Glomerular visceral epithelial cell (primary cell): ENCODE data around the gene SEMA4A.
"Not testable (repeated sequence)": the region's sequence is repeated elsewhere in the genome, so short reads cannot be mapped to it uniquely, and the experiment has no call there.

Source experiments
- DNase-seq: peaks from one replicate; pipeline ENCODE4 v3.0.0-alpha.2; 2016; ENCODE audit errors: extremely low spot score

Gene SEMA4A

DNA sequence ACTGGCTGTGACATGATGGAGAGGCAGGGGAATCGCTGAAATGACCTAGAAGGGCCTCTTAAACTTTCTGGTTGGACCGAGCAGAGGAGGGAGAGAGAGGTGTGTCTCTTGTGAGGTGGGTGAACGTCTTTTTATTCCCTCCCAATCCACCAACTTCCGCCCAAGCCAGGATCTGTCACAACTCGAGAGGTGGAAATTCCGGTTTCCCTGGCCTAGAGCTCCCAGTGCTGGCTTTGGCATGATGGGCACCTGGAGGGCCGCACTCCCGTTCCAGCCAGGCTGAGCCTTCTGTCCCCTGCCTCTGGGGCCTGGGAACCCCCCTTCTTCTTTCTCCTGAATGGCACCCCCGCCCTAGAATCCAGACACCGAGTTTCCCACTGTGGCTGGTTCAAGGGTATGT lies at the start of gene SEMA4A:
Gene SEMA4A (plus strand): TSS at position 224 of the 400 bp plus-strand sequence. CDS start 994 bp downstream, outside the sequence.
- no peak for DNase-seq

DNA sequence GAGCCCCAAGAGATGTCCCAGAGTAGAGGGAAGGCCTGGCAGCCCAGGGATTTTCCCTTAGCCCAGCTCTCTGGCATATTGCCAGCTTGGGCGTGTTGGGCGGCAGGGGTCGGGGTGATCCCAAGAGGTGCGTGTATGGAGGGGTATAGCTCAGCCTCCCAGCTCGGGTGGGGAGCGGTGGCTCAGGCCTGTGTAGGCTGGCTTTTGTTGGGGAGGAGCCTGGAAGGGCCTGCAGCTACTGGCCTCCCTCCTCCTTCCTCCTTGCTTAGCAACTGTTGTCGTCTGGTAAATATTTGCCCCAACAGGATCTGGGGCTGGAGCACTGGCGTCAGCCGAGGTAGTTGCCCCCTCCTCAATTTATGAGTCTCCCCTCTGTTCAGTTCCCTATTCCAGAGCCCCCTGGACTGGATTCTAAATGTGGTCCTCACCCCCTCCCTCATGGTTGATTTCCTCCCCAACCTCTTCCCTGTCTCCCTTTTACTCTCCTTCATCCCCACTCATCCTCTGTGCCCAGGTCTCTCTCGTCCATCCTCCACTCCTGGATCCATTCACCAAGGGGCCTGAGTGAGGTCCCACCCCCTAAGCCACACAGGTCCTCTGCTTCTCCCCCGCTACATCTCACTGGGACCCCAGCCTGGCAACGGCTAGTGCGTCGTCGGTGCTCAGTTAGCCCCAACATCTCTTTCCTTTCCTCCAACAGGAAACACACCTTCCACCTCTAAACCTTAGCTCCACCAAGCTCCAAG lies 49.1 kb upstream of the SEMA4A start:
- DNase-seq = peak; percentile 78

DNA sequence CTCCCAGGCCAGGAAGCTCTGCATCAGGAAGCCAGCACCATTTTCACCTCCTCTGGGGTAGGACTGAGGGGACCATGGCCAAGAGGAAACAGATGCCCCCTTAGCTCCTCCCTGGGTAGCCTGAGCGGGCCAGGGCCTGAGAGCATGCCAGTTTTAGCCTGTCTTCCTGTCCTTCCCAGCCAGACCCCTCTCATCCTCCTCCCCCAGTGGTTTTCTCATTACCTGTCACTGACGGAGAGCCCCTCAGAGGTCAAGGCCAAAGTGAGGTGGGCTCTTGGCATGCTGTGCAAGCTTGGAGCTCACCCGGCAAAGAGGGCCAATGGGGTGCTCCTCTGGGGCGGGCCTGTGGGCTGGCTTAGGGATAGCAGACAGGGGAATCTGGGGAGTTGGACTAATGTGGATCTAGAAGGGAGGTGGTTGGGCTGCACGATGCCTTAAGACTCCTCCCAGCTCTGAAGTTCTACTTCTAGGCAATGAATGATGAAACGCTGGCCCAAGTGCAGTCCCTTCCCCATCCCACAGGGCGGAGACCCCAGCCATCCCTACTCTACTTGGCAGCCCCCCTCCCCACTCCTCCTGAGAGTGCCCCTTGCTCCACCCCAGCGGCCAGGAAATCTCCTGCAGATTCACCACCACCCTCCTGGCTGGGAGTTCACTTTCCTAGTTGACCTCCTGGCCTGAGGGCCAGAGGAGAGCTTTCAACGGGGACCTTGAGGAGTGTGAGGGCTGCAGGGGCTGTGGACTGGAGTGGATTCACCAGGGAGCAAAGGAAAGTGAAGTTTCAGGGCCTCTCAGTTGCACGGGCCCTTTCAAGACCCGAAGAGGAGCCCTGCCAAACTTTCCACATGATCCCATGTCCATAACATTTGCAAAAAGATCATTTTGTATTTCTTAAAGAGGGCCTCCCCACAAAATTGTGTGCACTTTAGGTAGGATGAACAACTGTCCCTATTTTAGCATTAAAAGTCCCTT lies 48.2 kb upstream of the SEMA4A start:
- no peak for DNase-seq

DNA sequence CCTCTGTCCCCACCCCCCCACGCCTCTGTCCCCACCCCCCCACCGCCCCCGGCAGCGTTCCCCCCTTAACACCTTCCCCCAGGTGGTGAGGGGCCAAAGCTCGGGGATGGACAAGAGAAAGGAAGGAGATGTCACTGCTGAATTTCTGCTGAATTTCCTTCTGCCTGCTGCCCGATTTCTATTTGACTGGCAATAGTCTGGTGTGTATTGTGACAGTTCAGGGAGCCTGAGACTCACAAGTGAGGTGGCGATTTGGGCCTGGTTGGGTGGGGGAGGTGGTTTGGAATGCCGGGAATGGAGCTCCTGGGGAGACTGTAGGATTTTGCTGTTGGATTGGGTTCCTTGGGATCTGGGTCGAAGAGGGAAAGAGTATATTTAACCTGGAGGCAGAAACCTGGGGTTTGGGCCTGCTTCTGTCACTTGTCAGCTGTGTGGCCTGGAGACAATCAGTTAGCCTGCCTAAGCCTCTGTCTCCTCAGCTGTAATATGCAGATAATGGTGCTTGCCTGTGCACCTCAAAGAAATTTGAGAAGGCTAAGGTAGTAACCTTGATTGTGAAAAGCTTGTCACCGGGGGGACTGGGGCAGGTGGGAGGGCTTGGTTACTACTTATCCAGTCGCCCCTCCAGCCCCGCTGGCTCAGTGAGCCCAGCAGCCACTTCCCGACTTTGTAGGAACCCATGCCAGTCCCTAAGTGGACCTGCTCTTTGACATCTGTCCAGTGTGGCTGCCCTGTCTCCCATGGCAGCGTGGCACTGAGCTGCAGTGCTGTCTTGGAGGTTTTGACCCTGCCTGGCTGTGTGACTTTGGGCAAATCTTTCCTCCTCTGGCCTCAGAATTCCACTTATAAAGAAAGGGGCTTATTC lies 46.5 kb upstream of the SEMA4A start:
- DNase-seq = no peak

DNA sequence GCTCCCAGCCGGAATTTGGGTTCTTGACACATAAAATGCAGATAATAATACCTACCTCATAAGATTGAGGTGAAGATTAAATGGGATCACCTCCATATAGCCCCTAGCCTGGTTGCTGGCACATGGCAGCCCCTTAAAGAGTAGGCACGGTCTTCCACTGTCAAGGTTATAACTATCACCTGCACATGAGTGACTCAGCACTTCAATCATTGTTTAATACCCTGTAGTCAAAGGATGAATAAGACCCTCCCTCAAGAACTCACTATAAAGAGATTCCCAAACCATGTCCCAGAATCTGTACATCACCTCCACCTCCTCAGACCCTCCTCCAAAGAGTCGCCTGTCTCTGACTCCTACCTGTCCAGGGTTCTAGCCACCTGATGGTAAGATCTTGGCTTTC lies 45.3 kb upstream of the SEMA4A start:
- DNase-seq = no peak

DNA sequence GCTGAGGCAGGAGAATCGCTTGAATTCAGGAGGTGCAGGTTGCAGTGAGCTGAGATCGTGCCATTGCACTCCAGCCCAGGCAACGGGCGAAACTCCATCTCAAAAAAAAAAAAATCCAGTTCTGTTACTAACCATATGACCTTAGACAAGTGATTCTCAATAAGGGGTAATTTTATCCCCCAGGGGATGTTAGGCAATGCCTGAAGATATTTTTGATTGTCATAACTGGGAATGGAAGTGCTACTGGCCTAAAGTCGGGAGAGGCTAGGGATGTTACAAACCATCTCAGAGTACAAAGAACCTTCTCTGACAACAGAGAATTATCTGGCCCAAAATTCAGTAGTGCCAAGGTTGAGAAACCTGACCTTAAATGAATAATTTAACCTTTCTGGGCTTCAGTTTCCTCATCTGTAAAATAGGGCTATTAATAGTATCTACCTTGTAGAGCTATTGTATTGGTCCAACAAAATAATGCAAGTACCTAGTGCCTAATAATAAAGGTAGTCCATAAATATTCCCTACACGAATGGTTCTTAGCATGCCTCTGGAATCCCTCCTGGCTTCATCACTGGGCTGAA lies 44.6 kb upstream of the SEMA4A start:
- DNase-seq = no peak

DNA sequence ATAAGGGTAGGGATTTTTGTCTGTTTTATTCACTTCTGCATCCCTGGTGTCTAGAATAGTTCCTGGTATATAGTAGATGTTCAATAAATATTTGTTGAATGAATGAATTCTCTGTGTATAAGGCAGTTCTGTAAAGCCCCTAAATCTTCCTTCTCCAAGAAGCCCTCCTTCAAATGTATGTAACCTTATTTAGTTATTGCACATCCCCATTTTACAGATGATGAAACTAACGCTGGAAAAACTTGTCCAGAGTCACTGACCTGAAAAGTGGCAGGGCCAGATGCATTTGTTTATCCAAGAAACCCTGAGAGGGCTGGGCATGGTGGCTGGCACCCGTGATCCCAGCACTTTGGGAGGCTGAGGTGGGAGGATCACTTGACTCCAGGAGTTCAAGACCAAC lies 43.1 kb upstream of the SEMA4A start:
- no peak for DNase-seq

DNA sequence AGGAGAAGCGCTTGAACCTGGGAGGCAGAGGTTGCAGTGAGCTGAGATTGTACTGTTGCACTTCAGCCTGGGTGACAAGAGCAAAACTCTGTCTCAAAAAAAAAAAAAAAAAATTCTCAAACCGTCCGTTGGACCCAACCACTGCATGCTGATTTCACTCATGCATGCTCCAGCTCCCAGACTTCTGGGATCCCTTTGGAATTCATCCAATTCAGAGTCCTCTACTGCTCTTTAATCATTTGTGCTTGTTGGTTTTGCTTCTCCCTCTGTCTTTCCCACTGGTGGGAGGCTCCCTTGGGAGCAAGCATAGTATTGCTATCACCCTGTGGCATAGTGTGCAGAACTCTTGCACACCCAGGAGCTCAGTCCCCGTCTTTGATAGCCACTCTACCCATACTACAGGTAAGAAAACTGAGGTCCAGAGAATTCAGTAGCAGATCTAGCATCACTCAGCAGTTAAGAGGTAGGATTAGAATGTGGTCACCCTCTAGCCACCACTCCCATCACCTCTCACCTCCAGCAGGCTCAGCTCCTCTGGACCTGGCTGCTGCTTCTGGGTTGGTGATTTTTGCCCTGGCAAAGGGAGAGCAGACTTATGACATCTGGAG lies 41.9 kb upstream of the SEMA4A start:
- peak; percentile 65 for DNase-seq

DNA sequence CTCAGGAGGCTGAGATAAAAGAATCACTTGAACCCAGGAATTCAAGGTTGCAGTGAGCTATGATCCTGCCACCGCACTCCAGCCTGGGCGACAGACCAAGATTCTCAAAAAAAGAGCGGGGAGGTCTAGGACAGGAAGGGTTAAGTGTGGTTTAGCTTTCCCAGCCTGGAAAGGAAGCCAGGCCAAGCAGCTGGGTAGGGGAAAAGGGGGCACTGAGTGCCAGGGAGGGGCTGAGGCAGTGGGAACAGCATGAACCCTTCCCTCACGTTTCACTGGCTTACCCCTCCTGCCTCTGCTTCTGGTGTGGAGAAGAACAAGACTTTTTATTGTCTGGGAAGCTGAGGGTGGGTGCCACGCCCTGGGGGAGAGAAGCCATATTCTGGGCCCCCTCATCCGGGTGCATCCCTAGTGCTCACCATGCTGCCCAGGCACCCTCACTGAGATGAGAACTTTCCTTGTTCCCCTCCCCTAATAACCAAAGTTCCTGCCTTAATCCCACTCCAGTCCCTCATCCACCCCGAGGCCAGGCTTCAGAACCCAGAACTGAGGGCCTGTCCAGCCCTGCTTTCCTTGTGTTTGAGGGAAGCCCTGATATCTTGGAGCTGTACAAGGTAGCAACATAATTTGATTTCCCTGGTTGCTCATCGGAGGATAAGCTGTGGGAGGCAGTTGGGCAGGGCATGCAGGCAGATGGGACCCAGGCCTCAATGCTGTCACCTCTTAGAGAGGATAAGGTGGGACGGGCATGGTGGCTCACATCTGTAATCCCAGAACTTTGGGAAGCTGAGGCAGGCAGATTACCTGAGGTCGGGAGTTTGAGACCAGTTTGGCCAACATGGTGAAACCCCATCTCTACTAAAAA lies 40.9 kb upstream of the SEMA4A start:
- no peak for DNase-seq

DNA sequence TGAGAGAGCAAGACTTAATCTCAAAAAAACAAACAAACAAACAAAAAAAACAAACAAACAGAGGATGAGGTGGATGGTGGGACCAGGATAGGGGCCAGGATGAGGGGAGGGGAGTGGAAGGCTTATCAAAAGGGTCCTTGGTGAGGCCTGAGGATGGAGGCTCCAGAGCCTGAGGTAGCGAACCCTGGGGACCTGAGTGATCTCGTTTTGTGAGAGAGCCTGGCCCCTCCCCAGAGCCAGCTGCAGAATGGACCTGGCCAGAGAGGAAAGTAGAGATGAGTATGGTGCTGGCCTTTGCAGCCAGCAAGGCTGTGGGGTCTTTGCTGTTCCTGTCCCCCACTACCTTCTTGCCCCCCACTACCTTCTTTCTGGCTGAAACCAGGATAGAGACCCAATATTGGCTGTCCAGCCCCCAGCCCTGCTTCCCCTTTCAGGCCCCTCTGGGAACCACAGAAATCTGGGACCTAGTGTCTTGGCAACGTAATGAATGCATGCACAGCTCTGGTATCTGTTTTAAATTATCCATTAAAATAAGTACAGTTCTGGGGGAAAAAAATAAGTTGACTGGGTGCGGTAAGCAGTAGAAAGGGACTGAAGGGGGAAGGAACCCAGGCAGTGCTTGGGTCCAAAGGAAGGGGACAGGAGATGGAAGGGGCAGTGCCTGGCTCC lies 40.0 kb upstream of the SEMA4A start:
- DNase-seq = no peak

DNA sequence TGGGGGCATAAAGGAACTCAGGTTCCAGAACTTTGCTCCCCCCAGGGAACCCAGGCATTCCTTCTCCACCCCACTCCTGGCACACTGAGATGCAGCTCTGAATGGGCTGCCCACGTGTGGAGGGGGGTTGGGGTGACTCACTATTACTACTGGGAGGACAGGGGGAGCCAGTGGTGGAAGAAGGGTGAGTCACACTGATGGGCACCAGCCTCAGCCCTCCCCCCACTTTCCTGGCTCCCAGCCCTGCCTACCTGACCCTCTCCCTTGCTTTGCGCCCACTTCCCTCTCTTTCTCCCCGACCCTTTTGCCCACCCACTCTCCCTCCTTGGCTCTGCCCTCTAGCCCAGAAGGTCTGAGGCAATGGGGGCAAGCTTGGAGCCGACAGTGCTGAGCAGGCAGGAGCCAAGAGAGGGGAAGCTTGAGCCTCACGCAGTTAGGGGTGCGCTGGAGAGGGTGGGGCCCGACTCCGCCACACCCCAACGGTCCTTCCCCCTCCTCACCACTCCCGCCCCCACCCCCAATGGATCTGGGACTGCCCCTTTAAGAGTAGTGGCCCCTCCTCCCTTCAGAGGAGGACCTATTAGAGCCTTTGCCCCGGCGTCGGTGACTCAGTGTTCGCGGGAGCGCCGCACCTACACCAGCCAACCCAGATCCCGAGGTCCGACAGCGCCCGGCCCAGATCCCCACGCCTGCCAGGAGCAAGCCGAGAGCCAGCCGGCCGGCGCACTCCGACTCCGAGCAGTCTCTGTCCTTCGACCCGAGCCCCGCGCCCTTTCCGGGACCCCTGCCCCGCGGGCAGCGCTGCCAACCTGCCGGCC lies 39.1 kb upstream of the SEMA4A start, which contains the start of gene LMNA:
Gene LMNA (plus strand): TSS at position 611 of the 818 bp plus-strand sequence. CDS start 208 bp downstream, outside the sequence.
- DNase-seq = peak; percentile 98

DNA sequence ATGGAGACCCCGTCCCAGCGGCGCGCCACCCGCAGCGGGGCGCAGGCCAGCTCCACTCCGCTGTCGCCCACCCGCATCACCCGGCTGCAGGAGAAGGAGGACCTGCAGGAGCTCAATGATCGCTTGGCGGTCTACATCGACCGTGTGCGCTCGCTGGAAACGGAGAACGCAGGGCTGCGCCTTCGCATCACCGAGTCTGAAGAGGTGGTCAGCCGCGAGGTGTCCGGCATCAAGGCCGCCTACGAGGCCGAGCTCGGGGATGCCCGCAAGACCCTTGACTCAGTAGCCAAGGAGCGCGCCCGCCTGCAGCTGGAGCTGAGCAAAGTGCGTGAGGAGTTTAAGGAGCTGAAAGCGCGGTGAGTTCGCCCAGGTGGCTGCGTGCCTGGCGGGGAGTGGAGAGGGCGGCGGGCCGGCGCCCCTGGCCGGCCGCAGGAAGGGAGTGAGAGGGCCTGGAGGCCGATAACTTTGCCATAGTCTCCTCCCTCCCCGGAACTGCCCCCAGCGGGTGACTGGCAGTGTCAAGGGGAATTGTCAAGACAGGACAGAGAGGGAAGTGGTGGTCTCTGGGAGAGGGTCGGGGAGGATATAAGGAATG lies 38.4 kb upstream of the SEMA4A start:
- no peak for DNase-seq

DNA sequence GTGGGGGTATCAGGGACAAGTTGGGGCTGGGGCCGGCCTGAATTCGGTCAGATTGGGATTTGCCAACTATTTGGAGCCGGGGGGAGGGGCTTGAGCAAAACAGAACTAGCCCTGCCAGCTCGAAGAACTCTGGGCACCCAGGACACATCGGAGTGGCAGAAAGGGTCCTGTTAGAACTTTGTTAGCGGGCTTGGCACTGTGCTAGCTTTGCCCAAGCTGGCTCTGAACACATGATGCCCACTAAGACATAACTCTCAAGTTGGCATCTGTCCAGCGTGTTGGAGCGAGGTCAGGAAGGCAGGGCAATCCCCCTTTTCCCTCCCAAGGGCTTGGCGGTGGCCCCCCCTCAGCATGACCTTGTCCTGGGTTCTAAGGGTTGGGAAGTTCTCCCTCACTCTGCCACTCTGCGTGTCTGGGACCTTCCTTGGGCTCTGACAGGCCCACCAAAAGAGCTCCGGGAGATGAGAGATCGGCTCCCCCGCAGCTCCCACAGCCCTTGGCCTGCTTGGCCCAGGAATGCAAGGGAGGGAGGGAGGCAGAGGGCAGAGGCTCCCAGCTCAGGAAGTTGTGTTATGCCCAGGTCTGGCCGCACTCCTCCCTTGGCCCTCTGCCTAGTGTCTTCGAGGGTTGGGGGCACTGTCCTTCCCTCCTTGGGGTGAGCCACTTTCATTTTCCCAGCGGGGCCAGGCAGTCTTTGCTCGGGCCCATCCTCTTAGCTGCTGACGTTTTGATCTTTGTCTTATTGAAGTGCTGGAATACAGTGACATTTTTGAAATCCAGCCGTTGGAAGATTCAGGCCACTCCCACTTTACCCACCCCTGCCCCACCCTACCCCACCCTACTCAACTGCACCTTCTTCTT lies 37.6 kb upstream of the SEMA4A start:
- DNase-seq = peak; percentile 83

DNA sequence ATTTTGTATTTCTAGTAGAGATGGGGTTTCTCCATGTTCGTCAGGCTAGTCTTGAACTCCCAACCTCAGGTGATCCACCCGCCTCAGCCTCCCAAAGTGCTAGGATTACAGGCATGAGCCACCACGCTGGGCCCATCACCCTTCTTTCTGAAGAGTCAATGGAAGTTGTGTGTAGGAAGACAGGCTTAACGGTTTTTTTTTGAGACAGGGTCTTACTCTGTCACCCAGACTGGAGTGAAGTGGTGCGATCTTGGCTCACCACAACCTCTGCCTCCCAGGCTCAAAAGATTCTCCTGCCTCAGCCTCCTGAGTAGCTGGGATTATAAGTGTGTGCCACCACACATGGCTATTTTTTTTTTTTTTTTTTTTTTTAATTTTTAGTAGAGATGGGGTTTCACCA lies 36.7 kb upstream of the SEMA4A start:
- not testable (repeated sequence) for DNase-seq

DNA sequence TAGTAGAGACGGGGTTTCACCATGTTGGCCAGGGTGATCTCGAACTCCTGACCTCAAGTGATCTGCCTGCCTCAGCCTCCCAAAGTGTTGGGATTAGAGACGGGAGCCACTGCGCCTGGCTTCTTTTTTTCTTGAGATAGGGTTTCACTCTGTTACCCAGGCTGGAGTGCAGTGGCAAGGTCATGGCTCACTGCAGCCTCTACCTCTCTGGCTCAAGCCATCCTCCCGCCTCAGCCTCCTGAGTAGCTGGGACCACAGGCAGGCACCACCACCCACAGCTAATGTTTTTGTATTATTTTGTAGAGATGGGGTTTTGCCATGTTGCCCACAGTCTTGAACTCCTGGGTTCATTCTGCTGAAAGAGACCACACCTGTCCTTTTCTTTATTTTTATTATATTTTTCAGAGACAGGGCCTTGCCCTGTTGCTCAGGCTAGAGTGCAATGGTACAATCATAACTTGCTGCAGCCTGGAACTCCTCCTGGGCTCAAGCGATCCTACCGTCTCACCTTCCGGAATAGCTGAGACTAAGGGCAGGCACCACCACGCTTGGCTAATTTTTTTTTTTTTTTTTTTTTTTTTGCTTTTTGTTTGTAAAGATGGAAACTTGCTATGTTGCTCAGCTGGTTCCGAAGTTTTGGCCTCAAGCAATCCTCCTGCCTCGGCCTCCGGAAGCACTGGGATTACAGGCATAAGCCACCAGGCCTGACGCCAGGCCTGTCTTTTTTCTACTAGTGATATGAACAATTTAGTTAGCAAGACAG lies 35.8 kb upstream of the SEMA4A start:
- no peak for DNase-seq

DNA sequence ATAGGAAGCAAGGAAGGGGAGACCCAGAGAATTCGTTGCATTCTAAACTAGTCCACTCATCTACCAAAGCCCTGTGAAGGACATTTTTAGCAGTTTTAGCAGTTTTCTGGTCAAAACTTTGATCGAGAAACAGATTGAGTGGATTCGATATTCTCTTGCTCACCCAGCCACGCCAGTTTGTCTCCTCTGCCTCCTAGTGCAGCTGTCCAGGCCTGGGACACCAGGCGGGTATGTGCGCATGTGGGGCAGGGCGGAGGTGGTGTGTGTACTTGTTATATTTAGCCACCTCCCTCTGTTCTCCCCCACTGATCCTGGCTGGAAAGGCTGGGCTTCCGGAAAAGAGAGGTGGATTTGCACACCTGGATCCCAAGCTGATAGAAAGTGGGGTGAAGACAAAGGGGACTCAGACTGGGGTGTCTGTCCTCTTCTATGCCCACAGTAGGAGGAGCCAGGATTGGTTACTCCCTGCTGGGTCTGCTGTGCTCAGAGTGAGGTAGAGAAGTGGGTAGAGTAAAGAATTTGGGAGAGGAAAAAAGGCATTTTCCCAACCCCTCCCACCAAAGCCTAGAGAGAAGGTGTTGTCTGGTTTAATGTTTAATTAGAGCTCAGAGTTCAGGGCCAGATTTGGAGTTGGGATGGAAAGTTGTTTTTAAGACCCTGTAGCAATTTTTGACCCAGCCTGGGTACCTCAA lies 35.1 kb upstream of the SEMA4A start:
- peak; percentile 64 for DNase-seq
